Measurements from ENCODE around the gene FAM83F.

Gene FAM83F

DNA sequence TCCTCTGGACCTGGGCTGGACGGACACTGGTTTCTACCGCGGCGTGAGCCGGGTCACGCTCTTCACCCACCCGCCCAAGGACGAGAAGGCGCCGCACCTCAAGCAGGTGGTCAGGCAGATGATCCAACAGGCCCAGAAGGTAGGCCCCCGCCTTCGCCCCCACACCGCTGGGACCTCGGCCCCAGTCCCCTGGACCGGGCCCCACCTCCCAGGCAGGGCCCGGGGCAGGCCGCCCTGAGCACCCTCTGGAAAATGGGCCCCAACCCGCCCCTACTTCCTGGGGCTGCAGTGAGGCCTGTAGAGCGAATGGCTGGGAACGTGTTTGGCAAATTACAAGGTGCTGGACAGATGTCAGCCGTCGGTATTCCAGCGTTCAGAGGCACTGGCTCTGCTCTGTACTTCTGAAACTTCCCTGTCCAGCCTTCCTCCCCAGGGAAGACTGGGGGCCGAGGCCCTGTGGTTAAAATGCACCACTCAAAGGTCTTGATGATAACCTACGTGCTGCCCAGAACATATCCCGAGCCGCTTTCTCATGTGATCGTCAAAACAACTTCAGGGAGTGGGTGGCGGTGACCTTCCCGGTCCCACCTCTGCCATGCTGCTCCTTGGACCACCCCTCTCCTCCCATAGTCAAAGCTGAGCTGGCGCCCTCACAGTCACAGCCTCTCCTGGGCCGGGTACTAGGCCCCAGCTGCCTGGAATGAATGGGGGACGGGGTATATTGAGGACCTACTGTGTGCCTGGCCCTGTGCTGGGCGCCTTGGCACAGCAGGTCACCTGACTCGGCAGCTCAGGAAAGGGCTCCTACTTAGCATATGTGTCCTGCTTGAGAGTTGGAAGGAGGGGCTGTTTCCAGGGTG lies 869 bp downstream of the FAM83F start:
- H3K36me3 Mint-ChIP-seq (ENCODE audit: low read depth), result no peaks in the 10 kb centered on the region
- H3K27me3 Mint-ChIP-seq (ENCODE audit: low read depth), result peaks cover 59% of the 10 kb centered on the region
- H3K9me3 Mint-ChIP-seq, result no peaks in the 10 kb centered on the region
- H3K27ac Mint-ChIP-seq, result no peak overlapping the region
- H3K4me1 Mint-ChIP-seq (ENCODE audit: low read depth), result peaks cover 5% of the 10 kb centered on the region
- no peak overlapping the region for H3K4me3 Mint-ChIP-seq

DNA sequence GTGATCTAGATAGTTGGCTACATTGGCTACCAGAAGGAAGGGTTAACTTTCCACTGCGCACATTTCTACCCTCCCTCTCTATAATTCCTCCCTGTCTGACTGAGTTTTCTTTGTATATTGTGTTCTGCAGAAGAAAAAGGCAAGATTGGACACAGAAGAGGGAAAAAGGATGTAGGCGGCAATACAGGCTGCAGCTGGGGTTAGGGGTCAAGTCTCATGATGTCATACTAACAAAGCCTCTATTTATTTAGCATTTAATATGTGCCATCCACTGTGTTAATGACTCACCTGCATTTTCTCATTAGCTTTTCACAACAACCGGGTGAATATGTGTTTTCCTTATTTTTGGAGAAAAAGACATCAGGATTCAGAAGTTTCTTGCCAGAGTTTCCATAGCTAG lies 2.0 kb downstream of the FAM83F start:
- H3K4me3 Mint-ChIP-seq, result no peak overlapping the region

DNA sequence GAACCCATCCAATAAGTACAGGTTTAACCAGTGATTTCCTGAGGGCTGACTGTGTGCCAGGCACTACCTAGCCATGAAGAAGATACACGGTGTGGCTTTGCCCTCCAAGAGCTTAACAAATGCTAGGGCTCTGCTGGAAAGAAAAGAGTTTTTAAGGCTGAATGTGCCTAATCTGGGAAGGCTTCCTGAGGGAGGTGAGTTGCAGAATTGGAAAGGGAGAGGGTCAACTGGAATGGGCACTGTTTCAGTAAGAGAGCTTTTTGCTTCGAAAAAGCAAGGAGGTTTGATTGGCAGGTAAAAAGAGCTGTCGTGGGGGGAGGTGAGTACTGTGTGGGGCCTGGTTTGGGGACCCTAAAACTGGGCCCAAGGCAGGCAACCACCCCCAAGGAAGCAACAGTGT lies 2.7 kb downstream of the FAM83F start:
- no peaks in the 10 kb centered on the region for H3K36me3 Mint-ChIP-seq (ENCODE audit: low read depth)
- H3K27ac Mint-ChIP-seq, result no peak overlapping the region
- peaks cover 67% of the 10 kb centered on the region for H3K27me3 Mint-ChIP-seq (ENCODE audit: low read depth)
- H3K9me3 Mint-ChIP-seq, result no peaks in the 10 kb centered on the region
- no peak overlapping the region for H3K4me3 Mint-ChIP-seq
- H3K4me1 Mint-ChIP-seq (ENCODE audit: low read depth), result peaks cover 5% of the 10 kb centered on the region

More for the DNA sequence above, 2.0 kb downstream of the FAM83F start:
- Mint-ChIP-seq H3K4me1 (ENCODE audit: low read depth) (peaks cover 5% of the 10 kb centered on the region), H3K9me3 (no peaks in the 10 kb centered on the region), H3K27ac (no peak overlapping the region), H3K27me3 (ENCODE audit: low read depth) (peaks cover 69% of the 10 kb centered on the region), H3K36me3 (ENCODE audit: low read depth) (no peaks in the 10 kb centered on the region)

DNA sequence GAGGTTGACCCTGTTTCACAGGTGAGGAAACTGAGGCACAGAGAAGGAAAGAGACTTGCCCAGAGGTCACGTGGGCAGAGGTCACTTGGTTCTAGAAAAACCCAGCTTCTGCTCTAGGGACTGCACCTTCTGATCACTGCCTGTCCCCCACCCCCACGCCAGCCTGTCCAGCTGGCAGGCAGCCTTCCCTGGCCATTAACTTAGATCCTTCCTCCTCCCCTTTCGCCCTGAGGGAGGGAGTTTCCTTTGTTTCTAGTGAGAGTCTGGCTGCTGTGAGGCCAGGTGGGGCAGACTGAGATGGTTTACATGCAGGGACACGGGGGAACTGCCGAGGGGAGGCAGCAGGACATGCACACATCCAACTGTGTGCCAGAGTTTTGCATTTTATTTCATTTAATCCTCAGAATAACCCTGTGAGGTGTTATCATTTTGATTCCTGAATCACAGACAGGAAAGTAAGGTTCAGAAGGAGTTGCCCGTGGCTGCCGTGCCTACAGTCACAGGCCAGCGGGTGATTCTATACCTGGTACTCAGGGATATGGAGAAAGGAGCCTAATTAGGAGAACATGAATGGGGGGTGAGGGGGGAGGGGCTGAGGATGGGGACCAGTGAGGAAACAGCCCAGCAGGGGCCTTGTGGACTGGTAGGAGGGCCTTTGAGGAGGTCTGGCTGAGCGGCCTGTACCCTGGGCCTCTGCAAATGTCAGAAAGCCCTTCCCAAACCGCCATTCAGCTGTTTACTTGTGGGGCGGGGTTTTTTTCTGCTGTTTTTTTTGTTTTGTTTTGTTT lies 3.4 kb downstream of the FAM83F start:
- Mint-ChIP-seq H3K4me1 (ENCODE audit: low read depth) (peaks cover 5% of the 10 kb centered on the region), H3K27ac (no peak overlapping the region), H3K9me3 (no peaks in the 10 kb centered on the region), H3K4me3 (no peak overlapping the region), H3K27me3 (ENCODE audit: low read depth) (peaks cover 63% of the 10 kb centered on the region), H3K36me3 (ENCODE audit: low read depth) (no peaks in the 10 kb centered on the region)

DNA sequence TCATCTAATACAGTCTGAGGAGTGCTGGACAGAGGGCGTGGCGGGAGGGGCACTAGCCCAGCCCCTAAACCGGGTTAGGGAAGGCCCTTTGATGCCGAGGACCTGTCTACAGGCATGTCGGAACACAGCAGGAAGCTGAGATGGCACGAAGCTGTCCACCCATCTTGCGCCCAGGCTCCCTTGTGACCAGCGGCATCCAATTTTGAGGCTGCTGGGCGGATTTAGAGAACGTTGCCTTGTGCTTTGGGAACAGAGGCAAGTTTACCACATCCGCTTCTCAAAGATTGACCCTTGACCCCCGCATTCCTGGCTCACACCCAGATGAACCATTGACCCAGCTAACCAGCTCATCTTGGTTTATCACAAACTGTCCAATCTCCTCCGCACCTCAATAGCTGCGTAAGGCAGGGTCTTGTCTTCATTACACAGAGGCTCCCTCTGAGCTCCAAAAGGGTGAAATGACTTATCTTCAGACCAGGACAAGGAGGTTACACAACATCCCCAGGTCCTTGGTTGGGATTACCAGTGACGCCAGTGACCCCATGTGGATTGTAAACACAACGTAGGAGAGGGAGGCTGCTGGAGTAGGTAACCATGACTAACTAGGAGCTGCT lies 4.5 kb downstream of the FAM83F start:
- no peaks in the 10 kb centered on the region for H3K9me3 Mint-ChIP-seq
- H3K27me3 Mint-ChIP-seq (ENCODE audit: low read depth), result peaks cover 52% of the 10 kb centered on the region
- H3K4me1 Mint-ChIP-seq (ENCODE audit: low read depth), result no peaks in the 10 kb centered on the region
- no peaks in the 10 kb centered on the region for H3K36me3 Mint-ChIP-seq (ENCODE audit: low read depth)
- H3K4me3 Mint-ChIP-seq, result no peak overlapping the region
- no peak overlapping the region for H3K27ac Mint-ChIP-seq

DNA sequence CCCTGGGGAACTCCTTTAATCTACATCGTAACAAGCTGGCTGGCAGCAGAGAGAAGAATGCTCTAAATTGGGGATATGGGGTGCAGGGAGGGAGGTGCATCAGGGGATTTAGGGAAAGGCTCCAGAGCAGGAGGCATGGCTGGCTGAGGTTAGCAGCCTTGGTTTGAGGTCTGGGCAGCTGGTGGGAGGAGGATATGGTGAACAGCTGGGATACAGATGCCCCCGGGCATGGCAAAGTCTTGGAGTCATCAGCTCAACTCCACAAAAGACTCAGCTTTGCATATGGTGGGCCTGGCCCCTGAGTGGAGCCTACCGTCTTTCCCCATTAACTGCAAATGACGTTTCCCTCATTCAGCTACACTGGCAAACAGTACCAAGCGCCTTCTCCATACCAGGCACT lies 5.4 kb downstream of the FAM83F start:
- H3K27ac Mint-ChIP-seq, result no peak overlapping the region
- peaks cover 51% of the 10 kb centered on the region for H3K27me3 Mint-ChIP-seq (ENCODE audit: low read depth)
- no peaks in the 10 kb centered on the region for H3K36me3 Mint-ChIP-seq (ENCODE audit: low read depth)
- no peaks in the 10 kb centered on the region for H3K4me1 Mint-ChIP-seq (ENCODE audit: low read depth)
- H3K9me3 Mint-ChIP-seq, result no peaks in the 10 kb centered on the region
- no peak overlapping the region for H3K4me3 Mint-ChIP-seq

DNA sequence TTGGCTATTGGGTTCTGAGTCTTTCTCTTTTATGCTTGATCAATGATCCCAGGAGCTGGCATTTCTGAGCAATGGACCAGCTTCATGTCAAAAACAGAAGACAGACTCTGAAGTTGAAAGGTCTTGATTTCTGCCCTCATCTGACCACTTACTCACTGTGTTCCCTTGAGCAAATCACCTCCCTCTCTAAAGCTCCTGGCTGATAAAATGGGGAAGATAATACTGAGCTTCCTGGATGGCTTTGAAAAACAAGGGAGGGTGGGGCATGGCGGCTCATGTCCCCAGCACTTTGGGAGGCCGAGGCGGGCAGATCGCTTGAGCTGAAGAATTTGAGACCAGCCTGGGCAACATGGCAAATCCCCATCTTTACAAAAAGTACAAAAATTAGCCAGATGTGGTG lies 6.4 kb downstream of the FAM83F start:
- Mint-ChIP-seq H3K27me3 (ENCODE audit: low read depth) (peaks cover 46% of the 10 kb centered on the region), H3K9me3 (no peaks in the 10 kb centered on the region), H3K4me1 (ENCODE audit: low read depth) (no peaks in the 10 kb centered on the region), H3K4me3 (no peak overlapping the region), H3K27ac (no peak overlapping the region), H3K36me3 (ENCODE audit: low read depth) (no peaks in the 10 kb centered on the region)

DNA sequence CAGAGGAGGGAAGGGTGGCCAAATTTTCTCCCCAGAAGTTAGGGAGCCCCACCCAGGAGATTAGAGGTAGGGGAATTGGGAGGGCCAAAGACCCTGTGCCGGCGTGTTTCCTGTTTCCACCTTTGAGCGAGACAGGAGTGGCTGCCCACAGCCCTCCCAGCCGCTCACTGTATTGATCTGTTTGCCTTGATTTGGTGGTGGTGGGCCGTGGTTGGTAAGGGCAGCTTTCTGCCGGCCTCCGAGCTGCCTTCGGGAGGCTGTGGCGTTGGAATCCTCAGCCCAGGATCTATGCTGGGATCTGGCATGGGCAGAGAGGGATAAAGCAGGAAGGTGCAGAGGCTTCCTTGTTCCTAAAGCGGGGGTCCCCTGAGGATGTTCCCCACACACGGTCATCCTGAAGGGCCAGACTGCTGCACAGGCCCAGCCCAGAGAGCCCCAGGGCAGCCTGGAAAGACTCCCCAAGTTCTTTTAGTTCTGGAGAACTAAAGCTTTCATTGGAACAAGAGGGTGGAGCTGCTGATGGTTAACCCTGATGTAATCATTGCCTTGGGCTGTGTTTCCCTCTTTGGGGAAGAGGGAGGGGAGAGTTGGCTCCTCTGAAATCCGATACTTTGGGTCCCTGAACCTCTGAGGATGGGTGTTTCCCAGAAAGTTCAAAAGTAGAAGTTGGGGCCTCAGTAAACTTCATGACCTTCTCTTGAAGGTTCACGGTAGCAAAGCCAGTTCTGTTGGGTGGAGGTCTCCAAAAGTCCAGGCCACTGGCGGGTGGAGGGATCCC lies 7.2 kb downstream of the FAM83F start:
- no peaks in the 10 kb centered on the region for H3K4me1 Mint-ChIP-seq (ENCODE audit: low read depth)
- H3K27ac Mint-ChIP-seq, result no peak overlapping the region
- H3K4me3 Mint-ChIP-seq, result no peak overlapping the region
- peaks cover 45% of the 10 kb centered on the region for H3K27me3 Mint-ChIP-seq (ENCODE audit: low read depth)
- H3K36me3 Mint-ChIP-seq (ENCODE audit: low read depth), result no peaks in the 10 kb centered on the region
- no peaks in the 10 kb centered on the region for H3K9me3 Mint-ChIP-seq

DNA sequence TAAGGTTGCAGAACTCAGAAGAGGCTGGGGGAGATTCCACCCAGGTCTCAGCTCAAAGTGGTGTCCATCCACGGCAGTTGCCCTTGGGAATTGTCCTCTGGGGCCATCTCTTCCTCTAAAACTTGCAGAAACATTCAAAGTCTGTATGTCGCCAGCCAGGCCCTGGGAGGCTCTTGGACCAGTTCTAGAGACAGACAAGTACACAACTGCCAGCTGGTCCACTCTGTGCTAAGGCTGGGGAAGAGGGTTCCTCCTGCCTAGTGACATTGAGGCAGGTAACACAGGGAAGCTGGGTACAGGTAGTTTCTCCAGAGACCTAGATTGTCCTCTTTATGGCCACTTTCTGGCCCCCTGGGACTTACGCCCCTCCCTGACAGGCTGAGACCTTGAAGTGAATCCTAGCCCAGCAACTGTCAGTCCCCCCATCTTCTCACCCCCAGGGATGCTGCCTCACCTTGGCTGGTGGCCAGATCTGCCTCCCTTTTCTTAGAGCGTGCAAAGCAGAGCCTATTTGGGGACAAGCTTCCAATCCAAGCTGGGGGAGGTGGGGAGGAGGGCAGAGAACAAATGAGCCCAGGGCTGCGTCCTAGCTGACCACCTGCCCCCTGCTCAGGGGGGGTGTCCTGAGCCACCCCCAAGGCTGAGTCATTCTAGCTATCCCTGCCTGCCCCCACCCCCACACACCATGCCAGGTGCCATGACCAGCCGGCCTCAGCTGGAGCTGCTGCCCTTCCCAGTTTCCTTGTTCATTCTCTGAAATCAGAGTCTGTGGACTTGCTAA lies 8.4 kb downstream of the FAM83F start:
- Mint-ChIP-seq H3K27ac (no peak overlapping the region), H3K9me3 (no peaks in the 10 kb centered on the region), H3K27me3 (ENCODE audit: low read depth) (peaks cover 48% of the 10 kb centered on the region), H3K4me1 (ENCODE audit: low read depth) (peaks cover 2% of the 10 kb centered on the region), H3K36me3 (ENCODE audit: low read depth) (no peaks in the 10 kb centered on the region), H3K4me3 (no peak overlapping the region)

DNA sequence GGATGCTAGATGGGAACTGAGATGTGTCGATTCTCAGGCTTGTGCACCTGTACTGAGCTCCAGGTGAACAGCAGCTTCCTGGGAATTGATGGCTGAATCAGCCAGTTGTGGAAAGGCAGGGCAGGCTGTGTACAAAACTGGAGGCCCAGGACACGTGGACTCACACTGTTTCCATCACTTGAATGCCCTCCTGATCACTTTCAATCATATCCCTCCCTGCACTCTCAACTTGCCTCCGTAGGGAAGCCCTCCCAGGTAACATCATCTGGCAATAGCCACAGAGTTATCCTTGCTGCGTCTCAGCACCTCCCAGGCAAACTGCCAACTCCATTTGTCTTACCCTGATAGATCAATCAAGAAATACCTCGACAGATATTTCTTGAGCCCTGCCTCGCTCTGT lies 10.1 kb downstream of the FAM83F start:
- Mint-ChIP-seq H3K36me3 (ENCODE audit: low read depth) (no peaks in the 10 kb centered on the region), H3K27me3 (ENCODE audit: low read depth) (peaks cover 59% of the 10 kb centered on the region), H3K4me1 (ENCODE audit: low read depth) (peaks cover 8% of the 10 kb centered on the region), H3K4me3 (no peak overlapping the region), H3K9me3 (no peaks in the 10 kb centered on the region), H3K27ac (no peak overlapping the region)

DNA sequence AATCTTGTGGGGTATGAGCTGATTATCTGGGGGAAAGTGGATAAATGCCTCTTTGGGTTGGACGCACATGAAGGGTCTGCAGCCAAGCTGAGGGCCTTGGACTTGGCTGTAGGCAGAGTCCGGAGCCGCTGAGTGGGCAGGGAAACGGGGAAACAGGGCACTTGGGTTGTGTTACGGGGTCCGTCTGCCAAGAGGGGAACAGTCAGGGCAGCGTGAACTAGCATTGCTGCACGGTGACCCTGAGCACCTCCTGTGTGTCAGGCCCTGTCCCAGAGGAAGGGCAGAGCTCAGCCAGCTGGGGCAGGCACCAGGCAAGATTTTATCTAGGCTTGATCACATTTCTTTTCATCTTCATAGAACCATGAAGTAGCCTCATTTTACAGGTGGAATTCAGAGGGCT lies 11.9 kb downstream of the FAM83F start:
- Mint-ChIP-seq H3K27me3 (ENCODE audit: low read depth) (peaks cover 47% of the 10 kb centered on the region), H3K9me3 (no peaks in the 10 kb centered on the region), H3K36me3 (ENCODE audit: low read depth) (no peaks in the 10 kb centered on the region), H3K27ac (no peak overlapping the region), H3K4me3 (no peak overlapping the region), H3K4me1 (ENCODE audit: low read depth) (peaks cover 12% of the 10 kb centered on the region)

DNA sequence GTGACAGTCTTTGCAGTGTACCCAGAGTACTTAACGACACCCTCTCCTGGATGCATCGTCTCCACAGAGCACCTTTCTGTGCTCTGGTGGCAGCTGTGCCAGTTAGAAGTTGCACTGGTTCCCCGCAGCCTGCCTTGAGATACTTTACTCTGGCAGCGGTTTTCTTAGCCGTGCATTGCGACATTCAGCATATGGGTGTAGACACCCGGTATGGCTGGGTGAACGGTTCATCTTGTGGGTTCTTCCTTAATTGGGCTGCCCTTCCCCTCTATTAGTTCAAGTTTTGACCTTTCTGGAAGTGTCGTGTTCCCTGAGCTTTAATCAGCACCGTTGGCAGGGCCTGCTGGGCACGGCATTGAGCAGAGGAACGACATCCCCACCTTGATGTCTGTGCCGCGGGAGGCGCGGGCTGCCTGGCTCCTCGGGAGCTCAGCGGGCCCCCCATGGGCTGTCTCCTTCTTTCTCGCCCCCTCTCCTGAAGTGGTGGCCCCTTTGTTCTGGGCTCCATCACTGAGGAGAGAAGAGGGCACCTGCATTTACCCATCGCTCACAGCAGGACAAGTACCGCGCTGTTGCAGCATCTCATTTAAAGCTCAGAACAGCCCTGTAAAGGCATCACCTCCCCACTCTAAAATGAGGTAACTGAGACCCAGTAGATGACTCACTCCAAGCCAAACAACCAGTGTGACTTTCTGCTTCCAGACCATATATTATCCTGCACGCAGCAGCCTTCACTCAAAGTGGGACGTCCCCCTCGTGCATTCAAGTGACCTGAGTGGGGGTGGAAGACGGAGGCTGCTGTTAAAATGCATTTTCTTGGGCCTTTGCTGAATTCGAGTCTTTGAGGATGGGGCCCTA lies 13.3 kb downstream of the FAM83F start:
- no peaks in the 10 kb centered on the region for H3K9me3 Mint-ChIP-seq
- H3K4me3 Mint-ChIP-seq, result no peak overlapping the region
- no peaks in the 10 kb centered on the region for H3K36me3 Mint-ChIP-seq (ENCODE audit: low read depth)
- H3K27me3 Mint-ChIP-seq (ENCODE audit: low read depth), result peaks cover 40% of the 10 kb centered on the region
- H3K27ac Mint-ChIP-seq, result no peak overlapping the region
- peaks cover 12% of the 10 kb centered on the region for H3K4me1 Mint-ChIP-seq (ENCODE audit: low read depth)

DNA sequence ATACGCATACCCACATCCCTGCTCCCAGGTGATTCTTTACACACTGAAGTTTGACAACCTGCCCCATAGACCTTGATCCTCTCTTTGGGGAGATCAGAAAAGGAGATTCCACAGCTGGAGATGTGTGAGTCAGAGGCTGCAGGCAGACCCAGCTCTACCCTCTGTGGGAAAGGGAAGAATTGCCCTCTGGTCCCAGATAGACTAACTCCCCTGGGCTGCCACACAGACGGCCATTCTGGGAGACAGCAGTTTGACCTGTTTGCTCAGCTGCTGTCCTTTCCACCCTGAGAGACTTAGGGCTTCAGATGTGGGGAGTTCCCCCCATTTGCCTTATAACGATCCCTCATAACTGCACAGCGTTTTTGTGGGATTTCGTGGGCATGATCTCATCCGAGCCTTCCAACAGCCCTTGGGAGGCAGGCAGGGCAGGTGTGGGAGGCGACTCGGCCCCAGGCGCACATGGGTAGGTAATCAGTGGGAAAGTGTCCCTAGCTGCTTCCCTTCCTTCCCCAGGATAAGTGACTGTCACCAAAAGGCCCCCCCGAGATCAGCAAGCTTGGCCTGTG lies 14.1 kb downstream of the FAM83F start:
- Mint-ChIP-seq H3K4me3 (no peak overlapping the region), H3K36me3 (ENCODE audit: low read depth) (no peaks in the 10 kb centered on the region), H3K4me1 (ENCODE audit: low read depth) (peaks cover 12% of the 10 kb centered on the region), H3K27ac (no peak overlapping the region), H3K27me3 (ENCODE audit: low read depth) (peaks cover 43% of the 10 kb centered on the region), H3K9me3 (no peaks in the 10 kb centered on the region)

Measured in T-helper 1 cell treated with Interleukin-12 subunit alpha and Interleukin-12 subunit beta and Interleukin-4 antibody, amounts not matched to agents 30 μg/mL and 1 μg/mL, for 36 hours (primary cell).